Fibroblast of gingiva (primary cell): ENCODE measurements around the gene RPS14.
"Not testable (repeated sequence)": the region's sequence is repeated elsewhere in the genome, so short reads cannot be mapped to it uniquely, and the experiment has no call there.

Experiments
- DNase-seq: peaks from one replicate; pipeline ENCODE4 v3.0.0-alpha.2; 2011; ENCODE audit warnings: low read depth

The RPS14 gene

DNA sequence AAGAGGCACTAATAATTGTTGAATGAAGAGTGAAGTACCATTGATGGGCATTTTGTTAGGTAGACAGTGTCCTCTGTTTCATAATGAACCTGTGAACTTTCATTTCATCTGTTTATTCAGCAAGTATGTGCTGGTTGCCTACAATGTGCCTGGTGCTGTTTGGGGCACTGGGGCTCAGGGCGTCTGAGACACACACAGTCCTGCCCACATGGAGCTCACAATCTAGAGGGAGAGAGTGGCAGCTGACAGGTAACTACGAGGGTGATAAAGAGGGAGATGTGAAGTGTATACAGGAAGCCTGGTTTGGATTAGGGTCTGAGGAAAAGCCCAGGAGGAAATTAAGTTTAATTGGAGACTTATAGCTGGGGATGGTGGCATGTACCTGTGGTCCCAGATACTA is 29.9 kb upstream of the RPS14 start:
- DNase-seq: no peak

GRCh38 chr5:150476568-150476967 is 27.0 kb upstream of the RPS14 start:
- not testable (repeated sequence) for DNase-seq

DNA sequence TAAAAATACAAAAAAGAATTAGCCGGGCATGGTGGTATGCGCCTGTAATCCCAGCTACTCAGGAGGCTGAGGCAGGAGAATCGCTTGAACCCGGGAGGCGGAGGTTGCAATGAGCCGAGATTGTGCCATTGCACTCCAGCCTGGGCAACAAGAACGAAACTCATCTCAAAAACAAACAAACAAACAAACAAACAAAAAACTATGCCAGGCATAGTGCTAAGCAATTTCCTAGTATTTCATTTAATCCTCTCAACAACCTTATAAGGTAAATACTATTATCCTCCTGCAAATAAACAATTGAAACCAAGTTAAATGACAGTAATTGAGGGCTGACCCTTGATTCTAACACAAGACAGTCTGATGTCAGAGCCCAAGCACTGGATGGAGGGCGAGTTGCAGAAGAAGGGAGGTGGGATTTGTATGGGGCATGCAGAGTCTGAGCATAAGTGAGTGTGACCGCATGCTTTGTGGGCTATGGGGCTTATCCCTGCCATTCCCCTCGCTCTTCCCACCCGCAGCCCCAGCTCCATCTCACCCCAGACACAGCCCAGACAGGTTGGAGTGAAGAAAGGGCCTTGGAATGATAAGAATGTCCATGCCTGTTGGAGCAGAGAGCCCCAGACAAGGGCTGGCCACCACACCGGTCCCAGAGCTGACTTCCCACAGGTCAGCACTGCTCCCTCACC is 24.3 kb upstream of the RPS14 start:
- DNase-seq: no peak

- peak; percentile 95 for DNase-seq
Observed at GRCh38 chr5:150469718-150470469, 20.4 kb upstream of the RPS14 start.

DNA sequence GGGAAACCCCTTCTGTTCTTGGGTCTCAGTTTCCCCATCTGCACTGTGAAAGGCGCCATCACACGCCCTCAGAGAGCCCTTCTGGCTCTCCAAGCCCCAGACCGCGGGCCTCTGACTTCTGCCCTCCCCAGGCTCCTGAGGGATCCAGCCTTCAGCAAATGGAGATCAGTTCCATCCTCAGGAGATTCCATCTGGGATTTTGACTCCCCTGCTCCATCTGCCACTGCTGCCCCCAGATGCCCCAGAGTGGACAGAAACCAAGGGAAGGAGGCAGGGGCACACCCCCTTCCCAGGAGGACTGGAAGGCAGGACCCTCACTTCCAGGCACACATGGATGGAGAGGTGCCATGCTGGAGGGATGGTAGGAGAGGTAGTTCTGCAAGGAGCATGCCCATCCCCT is 18.7 kb upstream of the RPS14 start:
- no peak for DNase-seq

DNA sequence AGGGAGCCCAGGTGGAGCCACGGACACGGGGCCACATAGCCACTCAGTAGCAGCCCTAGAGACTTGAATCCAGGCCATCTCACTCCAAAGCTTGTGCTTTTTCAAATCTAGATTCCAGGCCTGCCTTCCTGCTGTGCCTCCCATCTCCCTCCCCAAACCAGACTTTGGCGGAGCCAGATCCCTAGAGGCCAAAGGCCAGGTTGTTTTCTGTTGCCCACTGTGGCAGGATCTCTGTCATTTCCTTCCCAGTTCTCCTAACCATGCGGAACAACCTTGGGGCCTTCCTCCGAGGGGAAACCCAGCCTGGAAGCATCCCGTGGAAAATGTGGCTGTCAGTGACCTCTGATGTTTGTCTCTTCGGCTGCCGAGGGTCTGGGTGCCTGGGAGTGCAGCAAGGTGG is 16.4 kb upstream of the RPS14 start:
- DNase-seq: no peak

DNA sequence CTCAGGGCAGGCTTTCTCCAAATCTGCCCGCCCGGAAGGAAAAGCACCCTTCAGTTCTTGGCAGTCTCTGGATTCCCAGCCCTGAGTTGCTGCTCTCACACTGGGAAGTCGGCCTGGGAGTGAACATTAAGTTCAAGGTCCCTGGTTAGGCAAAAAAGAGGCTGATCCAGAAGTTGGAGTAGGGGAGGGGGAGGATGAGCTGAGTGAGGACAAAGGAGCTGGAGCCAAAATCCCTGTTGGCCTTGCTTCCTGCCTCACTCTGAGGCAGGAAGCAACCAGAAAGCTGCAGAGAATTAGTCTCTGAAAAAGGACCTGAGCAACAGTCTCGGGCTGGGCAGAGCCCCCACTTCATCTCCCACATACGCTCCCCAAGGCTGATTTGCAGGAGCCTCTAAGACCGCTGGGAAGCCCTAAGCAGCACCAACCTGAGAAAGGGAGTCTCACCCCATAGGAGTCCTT is 15.0 kb upstream of the RPS14 start:
- DNase-seq: peak; percentile 26

- no peak for DNase-seq
Observed at GRCh38 chr5:150461231-150461630, 11.7 kb upstream of the RPS14 start.

GRCh38 chr5:150460781-150461180 is 11.2 kb upstream of the RPS14 start:
- DNase-seq: no peak

- DNase-seq: peak; percentile 38
Observed at GRCh38 chr5:150458802-150459557, 9.4 kb upstream of the RPS14 start.

- DNase-seq: no peak
Observed at GRCh38 chr5:150457562-150458240, 8.2 kb upstream of the RPS14 start.

GRCh38 chr5:150457121-150457520 is 7.6 kb upstream of the RPS14 start:
- no peak for DNase-seq

DNA sequence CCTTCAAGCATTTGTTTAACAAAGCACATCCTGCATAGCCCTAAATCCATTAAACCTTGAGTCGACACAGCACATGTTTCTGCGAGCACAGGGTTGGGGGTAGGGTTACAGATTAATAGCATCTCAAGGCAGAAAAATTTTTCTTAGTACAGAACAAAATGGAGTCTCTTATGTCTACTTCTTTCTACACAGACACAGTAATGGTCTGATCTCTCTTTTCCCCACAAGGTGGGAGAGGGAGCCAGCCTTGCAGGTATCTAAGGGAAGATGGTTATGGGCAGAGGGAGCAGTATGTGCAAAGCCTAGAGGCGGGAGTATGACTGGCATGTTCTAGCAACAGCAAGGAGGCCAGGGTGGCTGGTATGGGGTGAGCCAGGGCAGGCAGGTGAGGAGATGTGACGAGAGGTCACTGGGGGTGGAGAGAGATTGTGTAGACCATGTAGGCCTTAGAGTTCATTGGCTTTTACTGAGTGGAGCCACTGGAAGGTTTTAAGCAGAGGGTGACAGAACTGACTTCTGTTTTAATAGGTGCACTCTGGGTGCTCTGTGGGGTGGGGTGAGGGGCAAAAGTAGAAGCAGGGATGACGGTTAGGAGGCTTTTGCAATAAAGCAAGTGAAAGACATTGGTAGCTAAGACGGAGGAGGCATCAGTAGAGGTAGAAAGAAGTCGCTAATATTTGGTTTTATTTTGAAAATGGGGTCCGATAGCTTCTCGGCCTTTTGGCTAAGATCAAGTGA is 5.1 kb upstream of the RPS14 start:
- no peak for DNase-seq

- DNase-seq: not testable (repeated sequence)
Observed at GRCh38 chr5:150454027-150454426, 4.5 kb upstream of the RPS14 start.

DNA sequence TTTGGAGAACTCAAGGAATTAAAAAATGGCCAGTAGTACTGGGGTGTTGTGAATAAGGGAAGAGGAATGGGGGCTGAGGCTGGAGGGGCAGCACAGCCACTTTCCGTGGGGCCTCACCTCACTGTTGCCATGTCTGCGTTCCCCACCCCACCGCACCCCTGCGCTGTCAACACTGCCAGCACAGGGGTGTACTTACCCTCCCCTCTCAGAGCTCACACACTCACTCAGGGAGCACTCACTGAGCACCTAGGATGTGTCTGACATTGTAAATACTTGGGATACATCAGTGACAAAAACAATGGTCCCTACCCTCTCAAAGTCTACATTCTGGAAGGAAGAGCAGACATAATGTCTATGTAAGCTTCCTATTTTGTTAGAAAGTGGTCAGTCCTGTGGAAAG is 3.4 kb upstream of the RPS14 start:
- DNase-seq: no peak

DNA sequence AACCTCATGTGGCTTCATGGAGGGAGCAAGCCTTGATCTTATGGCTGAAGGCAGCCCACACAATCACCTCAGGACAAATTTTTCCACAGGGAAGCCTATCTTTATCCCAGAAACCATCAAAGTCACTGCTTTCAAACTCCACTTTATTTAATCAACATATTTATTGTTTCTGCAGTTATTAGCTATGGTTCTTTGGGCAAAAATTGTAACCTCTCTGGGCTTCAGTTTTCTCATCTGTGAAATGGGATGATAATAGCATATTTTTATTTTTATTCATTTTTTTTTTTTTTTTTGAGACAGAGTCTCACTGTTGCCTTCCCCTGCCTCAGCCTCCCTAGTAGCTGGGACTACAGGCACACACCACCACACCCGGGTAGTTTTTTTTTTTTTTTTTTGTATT is 2.1 kb upstream of the RPS14 start:
- no peak for DNase-seq

DNA sequence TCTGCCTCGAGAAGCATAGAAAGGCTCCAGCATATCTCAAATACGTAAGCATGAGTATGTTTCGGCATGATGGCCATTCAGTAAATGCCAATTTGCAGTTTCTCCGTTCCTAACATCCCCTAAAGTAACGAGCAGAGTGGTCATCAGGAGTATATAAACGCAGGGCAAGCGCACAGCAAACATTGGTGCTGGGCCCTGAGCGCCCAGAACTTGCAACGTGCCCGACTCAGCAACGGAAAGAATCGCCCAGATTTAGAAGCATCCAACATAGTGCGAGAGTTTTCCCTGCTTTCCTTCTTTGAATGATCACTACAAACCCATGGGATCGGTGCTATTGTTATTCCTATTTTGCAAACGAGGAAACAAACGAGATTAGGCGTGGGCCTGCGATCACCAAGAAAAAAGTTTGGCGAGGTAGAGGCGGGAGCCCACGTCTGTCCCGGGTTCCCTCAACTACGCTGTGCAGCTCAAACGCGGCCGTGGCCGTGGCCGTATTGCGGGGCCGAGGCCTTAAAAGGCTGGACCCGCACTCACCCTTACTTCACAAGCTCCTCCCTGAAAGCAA is 505 bp downstream of the RPS14 start:
- DNase-seq: no peak

DNA sequence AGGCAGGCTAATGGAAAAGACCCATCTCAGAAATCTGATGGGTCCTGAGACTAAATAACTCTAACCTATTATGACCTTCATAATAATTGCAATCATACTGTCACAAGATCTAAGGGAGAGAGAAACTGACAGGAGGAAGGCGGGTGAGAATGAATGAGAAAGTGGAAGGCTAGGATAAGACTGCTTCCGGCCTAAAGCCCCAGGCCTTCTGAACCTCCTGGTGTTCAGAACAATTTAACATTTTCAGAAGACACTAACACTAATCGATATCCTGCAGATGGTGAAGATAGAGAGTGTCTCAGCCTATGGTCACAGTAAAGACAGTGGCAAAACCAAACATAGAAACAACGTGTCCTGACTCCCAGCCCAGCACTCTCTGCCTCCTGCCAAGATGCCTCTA is 1.2 kb downstream of the RPS14 start:
- no peak for DNase-seq

DNA sequence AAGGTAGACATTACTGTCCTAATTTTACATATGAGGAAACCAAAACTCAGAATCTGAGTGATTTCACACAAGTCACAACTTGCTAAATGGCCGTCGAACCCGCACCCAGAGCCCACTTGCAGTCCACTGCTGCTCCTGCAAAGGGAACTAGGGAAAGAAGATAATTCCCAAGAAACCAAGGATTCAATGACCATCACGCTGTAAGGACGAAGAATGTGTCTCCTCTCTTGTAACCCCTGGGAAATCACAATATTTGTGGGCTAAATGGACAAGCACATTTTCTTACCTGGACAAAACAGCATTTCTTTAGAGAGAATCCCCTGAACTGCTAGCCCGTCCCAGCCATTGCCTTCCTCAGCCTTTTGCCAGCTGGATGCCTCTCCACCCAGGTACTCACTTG is 2.4 kb downstream of the RPS14 start:
- no peak for DNase-seq

- no peak for DNase-seq
Observed at GRCh38 chr5:150446583-150446982, 3.0 kb downstream of the RPS14 start.

- DNase-seq: no peak
Observed at GRCh38 chr5:150446088-150446487, 3.5 kb downstream of the RPS14 start.
